GM21528 (cell line): ENCODE data around the gene SLC16A3.
"Not testable (repeated sequence)": the region's sequence is repeated elsewhere in the genome, so short reads cannot be mapped to it uniquely, and the experiment has no call there.

Experiments used
- ATAC-seq: cut with Tn5 transposase; IDR thresholded peaks from one replicate; pipeline ENCODE4 v1.9.1; 2021; ENCODE audit warnings: mild to moderate bottlenecking, moderate library complexity; ENCODE audit not compliant: unreplicated experiment, low FRiP score

The SLC16A3 gene

DNA sequence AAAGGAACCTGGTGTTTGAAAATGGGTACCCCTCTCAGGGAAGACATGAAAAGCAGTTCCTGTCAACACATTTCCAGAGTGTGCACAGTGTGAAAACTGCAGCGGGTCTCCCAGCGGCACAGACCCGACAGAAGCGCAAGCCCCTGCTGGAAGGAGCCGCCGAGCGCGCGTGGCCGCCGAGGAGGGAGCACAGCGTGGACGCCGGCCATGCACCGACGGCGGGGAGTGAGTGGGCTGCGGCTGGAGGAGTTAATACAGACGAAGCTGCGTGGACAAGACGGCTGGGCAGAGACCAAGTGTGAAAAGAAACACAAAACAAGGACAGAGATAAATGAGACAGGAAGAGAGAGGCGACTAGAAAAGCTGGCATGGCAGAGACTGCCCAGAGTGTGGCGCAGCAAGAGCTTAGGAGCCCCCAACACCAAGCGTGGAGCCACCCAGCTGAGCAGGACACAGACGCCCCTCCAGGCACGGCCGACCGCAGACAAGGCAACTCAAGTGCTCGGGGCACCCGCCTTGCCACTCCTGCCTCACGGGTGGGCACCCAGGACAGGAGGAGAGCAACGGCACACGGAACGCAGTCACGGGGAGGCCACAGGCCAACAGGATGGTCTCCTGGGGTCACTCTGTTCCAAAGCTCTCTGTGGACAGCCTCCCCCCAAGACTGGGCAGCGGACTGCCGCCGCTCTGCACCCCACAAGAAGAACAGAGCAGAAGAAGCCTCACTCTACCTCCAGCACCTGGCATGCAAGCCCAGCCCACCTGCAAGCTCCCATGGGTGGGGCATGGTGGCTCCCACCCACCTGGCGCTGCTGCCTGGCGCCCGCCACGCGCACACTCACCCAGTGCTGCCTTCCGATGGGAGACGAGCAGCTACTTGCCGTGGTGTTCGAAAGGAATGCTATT is 16.5 kb downstream of the SLC16A3 start:
- ATAC-seq, result no peak

- ATAC-seq, result no peak
Measured at GRCh38 chr17:82246040-82246364, 17.2 kb downstream of the SLC16A3 start.

DNA sequence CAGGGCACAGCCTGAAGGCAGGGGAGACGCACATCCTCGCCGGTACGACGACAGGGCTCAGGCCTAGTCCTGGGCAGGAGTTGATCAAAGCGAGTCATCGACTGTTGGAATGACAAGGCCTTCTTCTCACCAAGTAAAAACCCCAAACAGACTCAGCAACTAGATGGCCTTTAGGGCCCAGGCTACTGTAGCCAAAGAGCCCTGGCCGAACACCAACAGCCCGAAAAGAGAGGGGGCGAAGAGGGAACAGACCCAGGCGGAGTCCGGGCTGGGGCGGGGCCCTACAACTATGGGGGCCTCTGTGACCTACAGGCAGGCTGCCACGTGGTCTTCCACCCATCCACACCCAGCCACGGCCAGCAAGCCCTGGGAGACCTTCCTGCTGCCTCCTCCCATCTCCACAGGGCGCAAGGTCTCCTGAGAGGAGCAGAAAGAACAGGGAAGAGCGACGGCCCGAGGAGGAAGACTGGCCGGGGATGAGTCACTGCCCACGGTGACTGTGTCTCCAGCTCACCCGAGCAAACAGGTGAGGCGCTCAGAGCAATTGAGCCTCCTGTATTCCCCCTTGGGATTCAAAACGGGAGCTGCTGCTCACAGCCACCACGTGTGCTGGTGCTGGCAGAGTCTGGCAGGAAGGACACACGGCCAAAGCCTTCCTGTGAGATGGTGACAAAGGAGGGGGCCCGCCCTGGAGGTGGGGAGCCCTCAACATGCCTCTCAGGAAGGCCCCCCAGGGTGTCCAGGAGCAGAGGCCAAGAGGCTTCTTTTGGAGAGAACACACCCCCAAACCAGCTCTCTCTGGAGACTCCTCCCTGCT is 17.7 kb downstream of the SLC16A3 start:
- no peak for ATAC-seq

GRCh38 chr17:82247182-82247823 is 18.5 kb downstream of the SLC16A3 start:
- no peak for ATAC-seq

GRCh38 chr17:82247856-82248671 is 19.2 kb downstream of the SLC16A3 start:
- ATAC-seq, result no peak

GRCh38 chr17:82248815-82249674 is 20.2 kb downstream of the SLC16A3 start:
- ATAC-seq, result no peak

GRCh38 chr17:82249896-82250581 is 21.2 kb downstream of the SLC16A3 start:
- no peak for ATAC-seq

DNA sequence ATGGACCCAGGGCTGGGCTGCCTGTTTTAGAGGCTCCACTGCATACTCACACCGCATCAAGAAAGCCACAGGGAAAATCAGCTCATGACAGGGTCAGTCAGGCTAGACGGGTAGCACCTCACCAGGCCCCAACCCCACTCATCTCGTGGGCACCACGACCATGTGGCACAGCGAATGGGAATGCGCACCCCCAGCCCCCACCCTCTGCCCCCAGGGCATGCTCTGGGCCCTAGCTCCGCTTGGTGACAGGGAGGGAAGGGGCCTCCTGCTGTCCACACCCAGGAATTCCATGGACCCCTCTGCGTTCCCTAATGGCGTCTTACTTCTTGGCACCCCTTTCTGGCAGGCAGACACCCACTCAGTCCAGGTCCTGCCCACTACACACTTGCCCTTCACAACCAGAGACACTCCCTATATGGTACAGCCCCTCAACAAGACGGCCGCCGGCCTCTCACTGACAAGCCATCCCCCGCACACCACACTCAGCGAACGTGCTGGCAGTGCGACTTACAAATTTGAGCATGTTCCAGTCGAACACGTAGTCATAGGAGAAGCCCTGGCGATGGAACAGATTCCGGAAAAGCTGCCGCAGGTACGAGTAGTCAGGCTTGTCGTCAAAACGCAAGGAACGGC is 22.1 kb downstream of the SLC16A3 start:
- no peak for ATAC-seq

DNA sequence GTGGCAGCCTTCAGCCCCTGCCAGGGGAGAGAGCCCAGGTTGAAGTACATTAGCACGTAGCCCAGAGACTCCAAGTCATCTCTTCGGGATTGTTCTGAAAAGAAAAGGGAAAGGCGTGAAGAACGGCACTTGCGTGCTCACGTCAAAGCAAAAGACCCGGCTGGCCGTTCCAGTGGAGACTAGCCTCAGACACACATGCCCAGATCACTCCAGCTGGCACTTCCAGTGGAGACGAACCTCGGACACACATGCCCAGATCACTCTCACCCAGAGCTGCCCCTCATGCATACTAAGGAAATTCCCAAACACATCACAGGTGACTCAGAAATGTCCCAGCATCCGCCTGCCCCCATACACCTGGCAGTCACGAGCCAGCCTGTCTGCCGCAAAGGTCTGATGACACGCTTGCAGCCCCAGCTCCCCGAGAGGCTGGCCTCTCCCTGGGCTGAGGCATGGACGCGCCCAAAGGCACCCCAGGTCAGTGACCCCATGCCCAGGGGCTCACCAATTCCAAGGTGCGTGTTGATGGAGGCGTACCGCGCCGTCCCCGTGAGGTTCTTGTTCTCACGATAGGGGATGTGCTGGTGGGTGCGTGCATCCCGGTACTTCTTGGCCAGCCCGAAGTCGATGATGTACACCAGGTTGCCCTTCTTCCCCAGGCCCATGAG is 23.8 kb downstream of the SLC16A3 start:
- ATAC-seq, result no peak

GRCh38 chr17:82253179-82253544 is 24.3 kb downstream of the SLC16A3 start:
- no peak for ATAC-seq

- not testable (repeated sequence) for ATAC-seq
Measured at GRCh38 chr17:82254096-82254495, 25.3 kb downstream of the SLC16A3 start.

DNA sequence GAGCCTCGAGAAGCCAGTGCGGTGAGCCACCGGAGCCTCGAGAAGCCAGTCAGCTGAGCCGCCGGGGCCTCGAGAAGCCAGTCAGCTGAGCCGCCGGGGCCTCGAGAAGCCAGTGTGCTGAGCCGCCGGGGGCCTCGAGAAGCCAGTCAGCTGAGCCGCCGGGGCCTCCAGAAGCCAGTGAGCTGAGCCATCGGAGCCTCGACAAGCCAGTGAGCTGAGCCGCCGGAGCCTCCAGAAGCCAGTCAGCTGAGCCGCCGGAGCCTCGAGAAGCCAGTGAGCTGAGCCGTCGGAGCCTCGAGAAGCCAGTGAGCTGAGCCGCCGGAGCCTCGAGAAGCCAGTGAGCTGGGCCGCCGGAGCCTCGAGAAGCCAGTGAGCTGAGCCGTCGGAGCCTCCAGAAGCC is 25.9 kb downstream of the SLC16A3 start:
- not testable (repeated sequence) for ATAC-seq

GRCh38 chr17:82255402-82255972 is 26.6 kb downstream of the SLC16A3 start:
- ATAC-seq, result no peak

DNA sequence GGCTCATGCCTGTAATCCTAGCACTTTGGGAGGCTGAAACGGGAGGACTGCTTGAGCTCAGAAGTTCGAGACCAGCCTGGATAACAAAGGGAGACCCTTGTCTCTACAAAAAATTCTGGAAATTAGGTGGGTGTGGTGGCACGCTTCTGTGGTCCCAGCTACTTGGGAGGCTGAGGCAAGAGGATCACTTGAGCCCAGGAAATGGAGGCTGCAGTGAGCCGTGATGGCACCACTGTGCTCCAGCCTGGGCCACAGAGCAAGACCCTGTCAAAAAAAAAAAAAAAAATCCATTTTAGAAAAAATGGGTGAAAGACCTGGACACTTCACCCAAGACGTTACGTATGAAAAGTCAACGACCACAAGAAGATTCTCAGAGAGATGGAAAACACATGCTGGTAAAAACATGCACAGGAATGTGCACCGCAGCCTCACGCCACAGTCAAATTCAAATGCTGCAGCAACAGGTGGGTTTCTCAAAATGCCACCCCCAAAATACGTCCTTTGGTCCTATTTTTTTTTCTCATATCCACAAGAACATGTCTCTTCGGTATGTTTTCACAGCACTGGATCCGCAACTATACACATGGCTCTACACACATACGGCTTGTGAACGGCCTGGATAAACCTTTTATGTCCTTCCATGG is 27.5 kb downstream of the SLC16A3 start:
- no peak for ATAC-seq

DNA sequence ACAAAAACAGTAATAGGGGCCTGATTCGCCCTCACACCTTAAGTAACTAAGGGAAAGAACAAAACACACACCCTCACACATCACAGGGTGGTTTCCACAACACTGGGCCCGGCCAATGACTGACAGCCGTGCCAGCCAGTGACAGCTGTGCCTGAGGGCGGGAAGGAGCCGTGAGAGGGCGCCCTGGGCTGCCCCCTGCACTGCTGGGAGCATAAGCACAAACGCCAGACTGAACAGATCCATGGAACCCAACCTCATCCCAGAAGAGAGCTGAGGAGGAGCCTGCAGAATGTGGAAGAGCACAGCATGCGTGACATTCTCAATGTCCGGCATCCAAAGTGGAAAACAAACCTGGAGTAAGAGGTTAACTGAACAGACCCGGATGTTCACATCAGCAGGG is 28.6 kb downstream of the SLC16A3 start:
- no peak for ATAC-seq

GRCh38 chr17:82258555-82258954 is 29.7 kb downstream of the SLC16A3 start:
- no peak for ATAC-seq
